SU-DHL-6 (cell line): ENCODE measurements around the gene NKAPL.
"Not testable (repeated sequence)": the region's sequence is repeated elsewhere in the genome, so short reads cannot be mapped to it uniquely, and the experiment has no call there.

Source experiments
- H2AFZ ChIP-seq: fragments of 200-600 bp; sonication (generic); 2 replicates; pipeline ENCODE4 v1.6.1; 2014; ENCODE audit warnings: low read depth, mild to moderate bottlenecking, moderate library complexity, mixed read lengths, antibody characterized with exemption, low read length; ENCODE audit not compliant: severe bottlenecking
- H3F3A ChIP-seq: fragments of 200-600 bp; shearing (Covaris generic); 2 replicates; pipeline ENCODE4 v1.6.0; 2016; ENCODE audit warnings: antibody characterized with exemption, mild to moderate bottlenecking; ENCODE audit not compliant: insufficient read depth
- H3K27ac ChIP-seq: fragments of 200-600 bp; sonication (generic); 2 replicates; pipeline ENCODE4 v1.5.1; 2016; ENCODE audit warnings: low read depth, mild to moderate bottlenecking, low read length, moderate library complexity, mixed read lengths
- H3K27me3 ChIP-seq: fragments of 200-600 bp; sonication (generic), shearing (Covaris generic); 2 replicates; pipeline ENCODE4 v1.6.0; 2014; ENCODE audit warnings: mild to moderate bottlenecking, low read length
- H3K36me3 ChIP-seq: fragments of 200-600 bp; sonication (generic); 2 replicates; pipeline ENCODE4 v1.6.1; 2014; ENCODE audit warnings: mild to moderate bottlenecking, low read length, mixed read lengths
- H3K4me2 ChIP-seq: fragments of 300-600, 200-600 bp; shearing (Covaris generic), sonication (generic); 2 replicates; pipeline ENCODE4 v1.6.0; 2014; ENCODE audit warnings: low read length, low read depth, mild to moderate bottlenecking; ENCODE audit not compliant: poor library complexity, severe bottlenecking
- H3K4me3 ChIP-seq: fragments of 200-600 bp; sonication (generic); 2 replicates; pipeline ENCODE4 v1.5.1; 2014; ENCODE audit warnings: antibody characterized with exemption, low read length, mild to moderate bottlenecking, mixed read lengths; ENCODE audit not compliant: insufficient read depth, poor library complexity, severe bottlenecking
- H3K79me2 ChIP-seq: fragments of 200-600 bp; sonication (generic); 2 replicates; pipeline ENCODE4 v1.6.1; 2014; ENCODE audit warnings: mild to moderate bottlenecking, low read length, moderate library complexity; ENCODE audit not compliant: insufficient read depth
- H3K9ac ChIP-seq: fragments of 200-600 bp; sonication (generic); 2 replicates; pipeline ENCODE4 v1.7.0; 2014; ENCODE audit warnings: mild to moderate bottlenecking, low read length
- H3K9me2 ChIP-seq: fragments of 200-600 bp; sonication (generic); replicated peaks from 2 replicates; pipeline ENCODE4 v1.6.1; 2014; ENCODE audit warnings: low read length; ENCODE audit not compliant: insufficient read depth
- H3K9me3 ChIP-seq: fragments of 200-600 bp; sonication (generic); 2 replicates; pipeline ENCODE4 v1.6.1; 2014; ENCODE audit warnings: low read length, mixed read lengths; ENCODE audit not compliant: insufficient read depth
- H4K20me1 ChIP-seq: fragments of 200-600 bp; sonication (generic); 2 replicates; pipeline ENCODE4 v1.6.1; 2014; ENCODE audit warnings: low read depth, mild to moderate bottlenecking, antibody characterized with exemption, low read length, moderate library complexity, mixed read lengths
- CTCF ChIP-seq: fragments of 200-600 bp; sonication (generic); IDR thresholded peaks from one replicate; pipeline ENCODE4 v1.5.1; 2017; ENCODE audit warnings: antibody characterized with exemption, mild to moderate bottlenecking, low read length, moderate library complexity; ENCODE audit not compliant: insufficient read depth, poor library complexity, severe bottlenecking
- EZH2phosphoT487 ChIP-seq: fragments of 200-600 bp; sonication (generic), shearing (Covaris generic); conservative IDR thresholded peaks from 2 replicates; pipeline ENCODE4 v1.6.1; 2018; ENCODE audit warnings: mild to moderate bottlenecking, antibody characterized with exemption, low read length, moderate library complexity, mixed read lengths

NKAPL gene

GRCh38 chr6:28295326-28295725 lies 36.2 kb downstream of the NKAPL start:
- no peak overlapping the region for H3K4me3 ChIP-seq
- no peaks in the 10 kb centered on the region for H3K79me2 ChIP-seq
- H3K9ac ChIP-seq, result no peak overlapping the region
- no peaks in the 10 kb centered on the region; the same call in 1 of the 2 replicates for H3K36me3 ChIP-seq
- TF ChIP-seq EZH2phosphoT487 (no peak), CTCF (no peak)
- H3F3A ChIP-seq, result no peaks in the 10 kb centered on the region
- H3K9me3 ChIP-seq, result no peaks in the 10 kb centered on the region
- H3K9me2 ChIP-seq, result no peaks in the 10 kb centered on the region
- no peak overlapping the region for H2AFZ ChIP-seq
- no peaks in the 10 kb centered on the region for H3K27me3 ChIP-seq
- no peak overlapping the region for H3K27ac ChIP-seq
- no peak overlapping the region for H3K4me2 ChIP-seq
- no peaks in the 10 kb centered on the region for H4K20me1 ChIP-seq

- no peak overlapping the region for H3K4me2 ChIP-seq
- no peaks in the 10 kb centered on the region for H3K9me2 ChIP-seq
- H3K36me3 ChIP-seq, result no peaks in the 10 kb centered on the region
- H3K79me2 ChIP-seq, result no peaks in the 10 kb centered on the region
- H3K9me3 ChIP-seq, result no peaks in the 10 kb centered on the region
- H3K27ac ChIP-seq, result no peak overlapping the region
- no peaks in the 10 kb centered on the region for H3K27me3 ChIP-seq
- TF ChIP-seq EZH2phosphoT487 (no peak), CTCF (no peak)
- H3K9ac ChIP-seq, result no peak overlapping the region
- H3F3A ChIP-seq, result no peaks in the 10 kb centered on the region
- H4K20me1 ChIP-seq, result no peaks in the 10 kb centered on the region
- H2AFZ ChIP-seq, result no peak overlapping the region
- no peak overlapping the region for H3K4me3 ChIP-seq
Measured at GRCh38 chr6:28296520-28297060, 37.5 kb downstream of the NKAPL start.

GRCh38 chr6:28303570-28303969 lies 44.5 kb downstream of the NKAPL start:
- no peak for TF ChIP-seq CTCF
- no peak for TF ChIP-seq EZH2phosphoT487
- Histone ChIP-seq H3K27me3 (no peaks in the 10 kb centered on the region), H3K27ac (no peak overlapping the region), H3K9me3 (no peaks in the 10 kb centered on the region), H3K4me2 (no peak overlapping the region), H2AFZ (no peak overlapping the region), H3F3A (no peaks in the 10 kb centered on the region), H4K20me1 (no peaks in the 10 kb centered on the region), H3K9ac (no peak overlapping the region), H3K4me3 (no peak overlapping the region), H3K79me2 (no peaks in the 10 kb centered on the region), H3K9me2 (no peaks in the 10 kb centered on the region), H3K36me3 (no peaks in the 10 kb centered on the region)

GRCh38 chr6:28306363-28306762 lies 47.3 kb downstream of the NKAPL start:
- not testable (repeated sequence) for H4K20me1 ChIP-seq, H2AFZ ChIP-seq, H3K4me3 ChIP-seq, H3K27ac ChIP-seq, H3K9me3 ChIP-seq, H3K36me3 ChIP-seq, H3K79me2 ChIP-seq, H3K27me3 ChIP-seq, H3K9me2 ChIP-seq, H3K4me2 ChIP-seq, H3K9ac ChIP-seq, H3F3A ChIP-seq
